Measurements from ENCODE around the gene SORBS1. TPM values are rescaled to one million over a fixed set of nuclear protein-coding genes. Genes with fewer than 3 reads are reported as not detected.

SORBS1 gene
- total and polyA plus RNA-seq, 2 of the 13 experiments (the other 11 are each of a cell fraction or from before 2014, with no cell fraction given), result 16.8 to 39.8 TPM

DNA sequence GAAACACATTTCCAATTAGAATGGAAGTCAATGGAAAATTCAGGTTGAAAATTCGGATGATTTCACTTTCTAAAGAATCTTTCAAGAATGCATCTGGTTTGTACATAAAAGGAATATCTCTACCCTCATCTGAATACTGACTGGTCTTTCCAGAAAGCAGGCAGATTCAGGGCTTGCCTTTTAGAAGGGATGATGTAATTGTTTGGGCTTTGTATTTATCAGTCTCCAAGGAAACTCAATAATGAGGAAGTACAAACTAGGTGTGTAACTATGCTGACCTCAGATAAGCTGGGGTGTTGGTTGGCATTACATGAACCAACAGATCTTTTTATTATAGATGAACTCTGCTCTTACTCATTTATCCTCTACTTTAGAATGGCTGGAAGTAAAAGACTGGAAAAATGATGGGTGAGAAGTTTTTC, 294.5 kb downstream of the SORBS1 start (continued):
- TF ChIP-seq, protein P1, sequence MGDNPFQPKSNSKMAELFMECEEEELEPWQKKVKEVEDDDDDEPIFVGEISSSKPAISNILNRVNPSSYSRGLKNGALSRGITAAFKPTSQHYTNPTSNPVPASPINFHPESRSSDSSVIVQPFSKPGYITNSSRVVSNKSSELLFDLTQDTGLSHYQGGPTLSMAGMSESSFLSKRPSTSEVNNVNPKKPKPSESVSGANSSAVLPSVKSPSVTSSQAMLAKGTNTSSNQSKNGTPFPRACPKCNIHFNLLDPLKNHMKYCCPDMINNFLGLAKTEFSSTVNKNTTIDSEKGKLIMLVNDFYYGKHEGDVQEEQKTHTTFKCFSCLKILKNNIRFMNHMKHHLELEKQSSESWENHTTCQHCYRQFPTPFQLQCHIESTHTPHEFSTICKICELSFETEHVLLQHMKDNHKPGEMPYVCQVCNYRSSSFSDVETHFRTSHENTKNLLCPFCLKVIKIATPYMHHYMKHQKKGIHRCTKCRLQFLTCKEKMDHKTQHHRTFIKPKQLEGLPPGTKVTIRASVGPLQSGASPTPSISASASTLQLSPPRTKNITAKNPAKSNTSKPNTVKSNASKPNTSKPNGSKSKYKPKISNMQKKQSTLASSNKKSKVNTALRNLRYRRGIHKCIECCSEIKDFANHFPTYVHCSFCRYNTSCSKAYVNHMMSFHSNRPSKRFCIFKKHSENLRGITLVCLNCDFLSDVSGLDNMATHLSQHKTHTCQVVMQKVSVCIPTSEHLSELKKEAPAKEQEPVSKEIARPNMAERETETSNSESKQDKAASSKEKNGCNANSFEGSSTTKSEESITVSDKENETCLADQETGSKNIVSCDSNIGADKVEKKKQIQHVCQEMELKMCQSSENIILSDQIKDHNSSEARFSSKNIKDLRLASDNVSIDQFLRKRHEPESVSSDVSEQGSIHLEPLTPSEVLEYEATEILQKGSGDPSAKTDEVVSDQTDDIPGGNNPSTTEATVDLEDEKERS (CRISPR knock-in tag; IDR thresholded peaks at IDR 0.05), result no peak
- TF ChIP-seq SYNCRIP (IDR thresholded peaks at IDR 0.05; ENCODE audit: insufficient read depth, low read depth, low read length), result no peak
- TF ChIP-seq RXRB (CRISPR knock-in tag; IDR thresholded peaks at IDR 0.05; ENCODE audit: borderline replicate concordance), result 0 out of 2 replicates have a peak, but pooled peaks have one; percentile 35
- no peak for TF ChIP-seq ETV6 (CRISPR knock-in tag; conservative IDR thresholded peaks at IDR 0.05)
- no peak for TF ChIP-seq DNMT3B (CRISPR knock-in tag; conservative IDR thresholded peaks at IDR 0.05)
- no peak for TF ChIP-seq NCOA1 (CRISPR knock-in tag; IDR thresholded peaks at IDR 0.05)
- TF ChIP-seq KMT2B (CRISPR knock-in tag; IDR thresholded peaks at IDR 0.05), result no peak
- TF ChIP-seq ZIK1 (CRISPR knock-in tag; IDR thresholded peaks at IDR 0.05; ENCODE audit: borderline replicate concordance, low read depth), result no peak
- no peak for TF ChIP-seq NAIF1 (CRISPR knock-in tag; IDR thresholded peaks at IDR 0.05; ENCODE audit: borderline replicate concordance)
- no peak for TF ChIP-seq NFRKB (IDR thresholded peaks at IDR 0.05)
- TF ChIP-seq, protein P2, sequence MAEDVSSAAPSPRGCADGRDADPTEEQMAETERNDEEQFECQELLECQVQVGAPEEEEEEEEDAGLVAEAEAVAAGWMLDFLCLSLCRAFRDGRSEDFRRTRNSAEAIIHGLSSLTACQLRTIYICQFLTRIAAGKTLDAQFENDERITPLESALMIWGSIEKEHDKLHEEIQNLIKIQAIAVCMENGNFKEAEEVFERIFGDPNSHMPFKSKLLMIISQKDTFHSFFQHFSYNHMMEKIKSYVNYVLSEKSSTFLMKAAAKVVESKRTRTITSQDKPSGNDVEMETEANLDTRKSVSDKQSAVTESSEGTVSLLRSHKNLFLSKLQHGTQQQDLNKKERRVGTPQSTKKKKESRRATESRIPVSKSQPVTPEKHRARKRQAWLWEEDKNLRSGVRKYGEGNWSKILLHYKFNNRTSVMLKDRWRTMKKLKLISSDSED (CRISPR knock-in tag; IDR thresholded peaks at IDR 0.05), result no peak
- TF ChIP-seq, protein P3, sequence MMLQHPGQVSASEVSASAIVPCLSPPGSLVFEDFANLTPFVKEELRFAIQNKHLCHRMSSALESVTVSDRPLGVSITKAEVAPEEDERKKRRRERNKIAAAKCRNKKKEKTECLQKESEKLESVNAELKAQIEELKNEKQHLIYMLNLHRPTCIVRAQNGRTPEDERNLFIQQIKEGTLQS (CRISPR knock-in tag; IDR thresholded peaks at IDR 0.05), result no peak
- TF ChIP-seq, protein P4, sequence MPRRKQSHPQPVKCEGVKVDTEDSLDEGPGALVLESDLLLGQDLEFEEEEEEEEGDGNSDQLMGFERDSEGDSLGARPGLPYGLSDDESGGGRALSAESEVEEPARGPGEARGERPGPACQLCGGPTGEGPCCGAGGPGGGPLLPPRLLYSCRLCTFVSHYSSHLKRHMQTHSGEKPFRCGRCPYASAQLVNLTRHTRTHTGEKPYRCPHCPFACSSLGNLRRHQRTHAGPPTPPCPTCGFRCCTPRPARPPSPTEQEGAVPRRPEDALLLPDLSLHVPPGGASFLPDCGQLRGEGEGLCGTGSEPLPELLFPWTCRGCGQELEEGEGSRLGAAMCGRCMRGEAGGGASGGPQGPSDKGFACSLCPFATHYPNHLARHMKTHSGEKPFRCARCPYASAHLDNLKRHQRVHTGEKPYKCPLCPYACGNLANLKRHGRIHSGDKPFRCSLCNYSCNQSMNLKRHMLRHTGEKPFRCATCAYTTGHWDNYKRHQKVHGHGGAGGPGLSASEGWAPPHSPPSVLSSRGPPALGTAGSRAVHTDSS (CRISPR knock-in tag; conservative IDR thresholded peaks at IDR 0.05), result no peak
- TF ChIP-seq SMYD3 (CRISPR knock-in tag; IDR thresholded peaks at IDR 0.05), result no peak
- TF ChIP-seq SMAD1 (CRISPR knock-in tag; IDR thresholded peaks at IDR 0.05; ENCODE audit: borderline replicate concordance, low read depth), result no peak
- no peak for TF ChIP-seq NPAS2 (CRISPR knock-in tag; IDR thresholded peaks at IDR 0.05; ENCODE audit: borderline replicate concordance)
- TF ChIP-seq MATR3 (CRISPR knock-in tag; IDR thresholded peaks at IDR 0.05), result no peak
- TF ChIP-seq, protein P5, sequence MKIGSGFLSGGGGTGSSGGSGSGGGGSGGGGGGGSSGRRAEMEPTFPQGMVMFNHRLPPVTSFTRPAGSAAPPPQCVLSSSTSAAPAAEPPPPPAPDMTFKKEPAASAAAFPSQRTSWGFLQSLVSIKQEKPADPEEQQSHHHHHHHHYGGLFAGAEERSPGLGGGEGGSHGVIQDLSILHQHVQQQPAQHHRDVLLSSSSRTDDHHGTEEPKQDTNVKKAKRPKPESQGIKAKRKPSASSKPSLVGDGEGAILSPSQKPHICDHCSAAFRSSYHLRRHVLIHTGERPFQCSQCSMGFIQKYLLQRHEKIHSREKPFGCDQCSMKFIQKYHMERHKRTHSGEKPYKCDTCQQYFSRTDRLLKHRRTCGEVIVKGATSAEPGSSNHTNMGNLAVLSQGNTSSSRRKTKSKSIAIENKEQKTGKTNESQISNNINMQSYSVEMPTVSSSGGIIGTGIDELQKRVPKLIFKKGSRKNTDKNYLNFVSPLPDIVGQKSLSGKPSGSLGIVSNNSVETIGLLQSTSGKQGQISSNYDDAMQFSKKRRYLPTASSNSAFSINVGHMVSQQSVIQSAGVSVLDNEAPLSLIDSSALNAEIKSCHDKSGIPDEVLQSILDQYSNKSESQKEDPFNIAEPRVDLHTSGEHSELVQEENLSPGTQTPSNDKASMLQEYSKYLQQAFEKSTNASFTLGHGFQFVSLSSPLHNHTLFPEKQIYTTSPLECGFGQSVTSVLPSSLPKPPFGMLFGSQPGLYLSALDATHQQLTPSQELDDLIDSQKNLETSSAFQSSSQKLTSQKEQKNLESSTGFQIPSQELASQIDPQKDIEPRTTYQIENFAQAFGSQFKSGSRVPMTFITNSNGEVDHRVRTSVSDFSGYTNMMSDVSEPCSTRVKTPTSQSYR (CRISPR knock-in tag; IDR thresholded peaks at IDR 0.05; ENCODE audit: borderline replicate concordance), result no peak
- no peak for TF ChIP-seq ZNF530 (CRISPR knock-in tag; IDR thresholded peaks at IDR 0.05; ENCODE audit: low read depth)
- TF ChIP-seq, protein P6, sequence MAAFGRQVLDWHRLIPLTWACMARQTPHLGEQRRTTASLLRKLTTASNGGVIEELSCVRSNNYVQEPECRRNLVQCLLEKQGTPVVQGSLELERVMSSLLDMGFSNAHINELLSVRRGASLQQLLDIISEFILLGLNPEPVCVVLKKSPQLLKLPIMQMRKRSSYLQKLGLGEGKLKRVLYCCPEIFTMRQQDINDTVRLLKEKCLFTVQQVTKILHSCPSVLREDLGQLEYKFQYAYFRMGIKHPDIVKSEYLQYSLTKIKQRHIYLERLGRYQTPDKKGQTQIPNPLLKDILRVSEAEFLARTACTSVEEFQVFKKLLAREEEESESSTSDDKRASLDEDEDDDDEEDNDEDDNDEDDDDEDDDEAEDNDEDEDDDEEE (CRISPR knock-in tag; IDR thresholded peaks at IDR 0.05), result no peak
- no peak for TF ChIP-seq SNAPC2 (CRISPR knock-in tag; IDR thresholded peaks at IDR 0.05)
